Breast epithelium (tissue), 4 donors: Measurements from ENCODE around the gene CTNNA1. TPM values are rescaled to one million over a fixed set of nuclear protein-coding genes. Genes with fewer than 3 reads are reported as not detected.

Experiments used
- DNase-seq, 2 donors: peaks; one replicate each; pipeline ENCODE4 v3.0.0-alpha.2; 2019; ENCODE audit warnings: low spot score in 2 of 2
- H3K27ac ChIP-seq, 2 donors: fragments of 200-600 bp; sonication (generic) in 1 of 2; one replicate each; pipeline ENCODE4 v1.5.1; 2016 to 2019; ENCODE audit warnings: mild to moderate bottlenecking in 1 of 2
- H3K27me3 ChIP-seq, 2 donors: fragments of 200-600 bp; sonication (generic) in 1 of 2; one replicate each; pipeline versions ENCODE4 v1.5.1 to v1.6.0; 2017 to 2019; ENCODE audit warnings: control low read depth in 1 of 2, mild to moderate bottlenecking in 1 of 2
- H3K36me3 ChIP-seq: fragments of 200-600 bp; one replicate; pipeline ENCODE4 v1.5.1; 2019
- H3K4me1 ChIP-seq, 2 donors: fragments of 200-600 bp; sonication (generic); one replicate each; pipeline ENCODE4 v1.5.1; 2016 to 2019; ENCODE audit warnings: control low read depth in 1 of 2
- H3K4me3 ChIP-seq, 3 donors: fragments of 200-600 bp; sonication (generic); 1 replicate in 2 of 3; 2 replicates in 1 of 3; pipeline ENCODE4 v1.5.1; 2016 to 2019; ENCODE audit warnings: mild to moderate bottlenecking in 3 of 3, moderate library complexity in 2 of 3
- H3K9me3 ChIP-seq, 2 donors: fragments of 200-600 bp; sonication (generic) in 1 of 2; one replicate each; pipeline ENCODE4 v1.5.1; 2016 to 2019; ENCODE audit warnings: control low read depth in 1 of 2
- CTCF ChIP-seq, 3 donors: fragments of 450-650 bp; IDR thresholded peaks; one replicate each; pipeline ENCODE4 v1.5.1; 2016 to 2017; ENCODE audit warnings: antibody characterized with exemption in 3 of 3, mild to moderate bottlenecking in 3 of 3, moderate library complexity in 3 of 3
- POLR2A ChIP-seq: fragments of 450-650 bp; IDR thresholded peaks from one replicate; pipeline ENCODE4 v1.6.1; 2016; ENCODE audit warnings: antibody characterized with exemption, mild to moderate bottlenecking, moderate library complexity
- POLR2AphosphoS5 ChIP-seq, 3 donors: sonication (generic); formaldehyde crosslinking; IDR thresholded peaks; one replicate each; pipeline ENCODE4 v1.6.1; 2017; ENCODE audit warnings: antibody characterized with exemption in 3 of 3
- intact Hi-C: fragments of 100-400 bp; cut with DNase I; formaldehyde crosslinking; loops from one replicate; pipeline ENCODE4 v1.15.1; 2023; ENCODE audit warnings: low total_unique reads
- total RNA-seq, 3 donors: library from RNA; depleted of rRNA; stranded (reverse); fragments of >200 nt; gene quantifications; one replicate each; pipeline ENCODE4 v1.1.0, GENCODE V29; 2016

CTNNA1 gene
- total RNA-seq, 3 donors from 2014 or later, result 314 to 389 (median 321) TPM

- H3K9me3 ChIP-seq, result no peaks in the 10 kb centered on the region
- TF ChIP-seq CTCF (IDR thresholded peaks at IDR 0.05) (no peak), POLR2A (no peak), POLR2AphosphoS5 (IDR thresholded peaks at IDR 0.05) (no peak)
- intact Hi-C loops, result no loop called here
- no peak overlapping the region for H3K27ac ChIP-seq
- H3K4me3 ChIP-seq, result no peak overlapping the region
- DNase-seq, result no peak
- no peaks in the 10 kb centered on the region for H3K36me3 ChIP-seq
- H3K4me1 ChIP-seq, result no peaks in the 10 kb centered on the region
- H3K27me3 ChIP-seq, result no peaks in the 10 kb centered on the region
Observed at GRCh38 chr5:138967791-138968448, 214.7 kb downstream of the CTNNA1 start.

- Histone ChIP-seq H3K27me3 (no peaks in the 10 kb centered on the region), H3K27ac (no peak overlapping the region), H3K4me1 (no peaks in the 10 kb centered on the region), H3K9me3 (no peaks in the 10 kb centered on the region), H3K4me3 (no peak overlapping the region), H3K36me3 (no peaks in the 10 kb centered on the region)
- intact Hi-C loops, result no loop called here
- no peak for DNase-seq
- TF ChIP-seq POLR2A, result no peak
- TF ChIP-seq POLR2AphosphoS5 (IDR thresholded peaks at IDR 0.05), result no peak
- TF ChIP-seq CTCF (IDR thresholded peaks at IDR 0.05), result no peak
Observed at GRCh38 chr5:138968601-138969000, 215.4 kb downstream of the CTNNA1 start.

- no peak for DNase-seq
Observed at GRCh38 chr5:138969323-138970002, 216.2 kb downstream of the CTNNA1 start.

GRCh38 chr5:138972230-138972629 is 219.0 kb downstream of the CTNNA1 start:
- TF ChIP-seq POLR2AphosphoS5 (IDR thresholded peaks at IDR 0.05), result no peak
- TF ChIP-seq POLR2A, result no peak
- TF ChIP-seq CTCF (IDR thresholded peaks at IDR 0.05), result no peak
- Histone ChIP-seq H3K27me3 (no peaks in the 10 kb centered on the region), H3K4me3 (no peak overlapping the region), H3K4me1 (no peaks in the 10 kb centered on the region), H3K9me3 (no peaks in the 10 kb centered on the region), H3K27ac (no peak overlapping the region), H3K36me3 (no peaks in the 10 kb centered on the region)
- intact Hi-C loops, result no loop called here
- DNase-seq, result no peak

More at GRCh38 chr5:138969323-138970002, 216.2 kb downstream of the CTNNA1 start:
- Histone ChIP-seq H3K36me3 (no peaks in the 10 kb centered on the region), H3K9me3 (no peaks in the 10 kb centered on the region), H3K4me1 (no peaks in the 10 kb centered on the region), H3K27me3 (no peaks in the 10 kb centered on the region), H3K27ac (no peak overlapping the region), H3K4me3 (no peak overlapping the region)
- TF ChIP-seq POLR2AphosphoS5 (IDR thresholded peaks at IDR 0.05), result no peak
- TF ChIP-seq POLR2A, result no peak
- TF ChIP-seq CTCF (IDR thresholded peaks at IDR 0.05), result no peak
- intact Hi-C loops, result no loop called here

GRCh38 chr5:138972836-138973235 is 219.6 kb downstream of the CTNNA1 start:
- Histone ChIP-seq H3K4me3 (no peak overlapping the region), H3K9me3 (no peaks in the 10 kb centered on the region), H3K27me3 (no peaks in the 10 kb centered on the region), H3K36me3 (no peaks in the 10 kb centered on the region), H3K4me1 (no peaks in the 10 kb centered on the region), H3K27ac (no peak overlapping the region)
- DNase-seq, result no peak
- intact Hi-C loops, result no loop called here
- no peak for TF ChIP-seq POLR2AphosphoS5 (IDR thresholded peaks at IDR 0.05)
- TF ChIP-seq CTCF (IDR thresholded peaks at IDR 0.05), result no peak
- no peak for TF ChIP-seq POLR2A
